Activated T-helper 1 cell treated with anti-CD3 and anti-CD28 coated beads, Interleukin-12 subunit alpha, Interleukin-12 subunit beta, Interleukin-2, Interleukin-4 antibody, amounts not matched to agents 30 ng/mL and 10 ng/mL and 1 ng/mL, durations not matched to agents 14 hours and 24 hours and 36 hours (primary cell): ENCODE measurements around the gene ELFN1. TPM values are rescaled to one million over a fixed set of nuclear protein-coding genes. Genes with fewer than 3 reads are reported as not detected.
"Not testable (repeated sequence)": the region's sequence is repeated elsewhere in the genome, so short reads cannot be mapped to it uniquely, and the experiment has no call there.

ENCODE experiments used
- DNase-seq: peaks from one replicate; pipeline ENCODE4 v3.0.0; 2021; ENCODE audit warnings: low spot score
- H3K27ac Mint-ChIP-seq: one replicate; pipeline ENCODE4 v1.8.0; 2021; ENCODE audit warnings: mild to moderate bottlenecking, mixed read lengths
- H3K27me3 Mint-ChIP-seq: one replicate; pipeline ENCODE4 v1.8.0; 2022; ENCODE audit warnings: mild to moderate bottlenecking, moderate library complexity, mixed read lengths; ENCODE audit not compliant: insufficient read depth
- H3K36me3 Mint-ChIP-seq: one replicate; pipeline ENCODE4 v1.8.0; 2021; ENCODE audit warnings: low read depth, mixed read lengths
- H3K4me1 Mint-ChIP-seq: one replicate; pipeline ENCODE4 v1.8.0; 2021; ENCODE audit warnings: low read depth, mixed read lengths
- H3K4me3 Mint-ChIP-seq: one replicate; pipeline ENCODE4 v1.8.0; 2021; ENCODE audit warnings: mild to moderate bottlenecking, moderate library complexity, mixed read lengths
- H3K9me3 Mint-ChIP-seq: one replicate; pipeline ENCODE4 v1.8.0; 2021; ENCODE audit warnings: mixed read lengths
- intact Hi-C: fragments of 100-400 bp; cut with micrococcal nuclease; formaldehyde crosslinking; loops from one replicate; pipeline ENCODE4 v1.15.1; 2024
- total RNA-seq: library from RNA; stranded (reverse); gene quantifications from 2 replicates; pipeline ENCODE4 v1.2.3, GENCODE V29; 2022

ELFN1 gene
- total RNA-seq, 1 donor from 2014 or later, result not detected

DNA sequence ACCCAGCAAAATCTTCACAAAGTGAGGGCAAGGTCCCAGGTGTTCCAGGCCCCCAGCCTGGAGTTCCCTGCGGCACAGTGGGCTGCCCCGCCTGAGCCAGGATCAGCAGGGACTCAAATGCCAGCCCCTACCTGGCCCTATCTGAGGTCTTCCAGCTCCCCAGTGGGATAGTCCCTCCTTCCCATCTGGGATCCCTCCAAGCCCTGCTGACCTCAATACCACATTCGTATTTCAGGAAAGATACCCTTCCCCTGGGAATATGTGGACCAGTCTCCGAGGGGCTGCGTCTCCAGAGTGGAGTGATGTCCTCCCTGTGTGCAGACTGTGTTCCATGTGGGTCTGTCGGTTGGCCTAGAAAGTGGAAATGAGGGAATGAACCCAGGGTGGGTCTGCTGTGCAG lies 40.9 kb downstream of the ELFN1 start:
- peaks cover 21% of the 10 kb centered on the region for H3K9me3 Mint-ChIP-seq
- H3K27me3 Mint-ChIP-seq, result no peaks in the 10 kb centered on the region
- no peaks in the 10 kb centered on the region for H3K4me1 Mint-ChIP-seq

DNA sequence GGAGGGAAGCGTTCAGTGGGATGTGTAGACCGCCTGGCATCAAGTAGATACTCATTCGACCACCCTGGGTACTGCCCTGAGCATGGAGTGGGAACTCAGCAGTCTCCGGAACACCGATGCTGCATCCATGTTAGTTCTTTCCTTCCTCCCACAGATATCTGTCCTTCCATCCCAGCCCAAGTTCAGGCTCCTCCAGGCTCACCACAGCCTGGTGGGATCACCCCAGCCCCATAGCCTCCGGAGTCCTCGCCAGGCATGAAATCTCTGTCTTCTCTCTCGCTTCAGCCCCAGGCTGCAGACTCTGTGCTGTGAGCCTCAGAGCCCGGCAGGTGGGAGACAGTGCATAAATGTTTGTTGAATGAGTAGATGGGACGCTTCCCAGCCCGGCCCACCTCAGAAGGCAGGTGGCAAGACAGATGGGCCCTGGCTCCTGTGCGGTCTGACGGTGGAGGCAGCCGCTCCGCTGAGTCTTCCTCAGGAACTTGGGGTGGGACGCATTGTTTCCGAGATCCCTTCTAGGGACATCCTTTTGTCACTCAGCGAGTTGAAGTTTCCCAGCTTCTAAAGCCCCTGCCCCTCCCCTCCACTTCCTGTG lies 42.9 kb downstream of the ELFN1 start:
- Mint-ChIP-seq H3K4me3 (no peak overlapping the region), H3K27me3 (no peaks in the 10 kb centered on the region), H3K4me1 (no peaks in the 10 kb centered on the region), H3K27ac (no peak overlapping the region), H3K9me3 (peaks cover 21% of the 10 kb centered on the region), H3K36me3 (no peaks in the 10 kb centered on the region)
- DNase-seq, result no peak
- intact Hi-C loops, result no loop called here

More for the DNA sequence above, 40.9 kb downstream of the ELFN1 start:
- Mint-ChIP-seq H3K4me3 (no peak overlapping the region), H3K36me3 (no peaks in the 10 kb centered on the region), H3K27ac (no peak overlapping the region)
- intact Hi-C loops, result no loop called here
- no peak for DNase-seq

GRCh38 chr7:1713502-1714484 lies 43.7 kb downstream of the ELFN1 start:
- intact Hi-C loops, result no loop called here
- H3K9me3 Mint-ChIP-seq, result peaks cover 19% of the 10 kb centered on the region
- H3K4me3 Mint-ChIP-seq, result no peak overlapping the region
- no peaks in the 10 kb centered on the region for H3K4me1 Mint-ChIP-seq
- no peaks in the 10 kb centered on the region for H3K36me3 Mint-ChIP-seq
- no peak overlapping the region for H3K27ac Mint-ChIP-seq
- H3K27me3 Mint-ChIP-seq, result no peaks in the 10 kb centered on the region
- DNase-seq, result no peak

- peaks cover 10% of the 10 kb centered on the region for H3K9me3 Mint-ChIP-seq
- no peaks in the 10 kb centered on the region for H3K4me1 Mint-ChIP-seq
- no peak for DNase-seq
- intact Hi-C loops, result no loop called here
- no peak overlapping the region for H3K4me3 Mint-ChIP-seq
- H3K36me3 Mint-ChIP-seq, result no peaks in the 10 kb centered on the region
- H3K27me3 Mint-ChIP-seq, result no peaks in the 10 kb centered on the region
- H3K27ac Mint-ChIP-seq, result no peak overlapping the region
These were observed 44.7 kb downstream of the ELFN1 start for GRCh38 chr7:1714583-1715330.

DNA sequence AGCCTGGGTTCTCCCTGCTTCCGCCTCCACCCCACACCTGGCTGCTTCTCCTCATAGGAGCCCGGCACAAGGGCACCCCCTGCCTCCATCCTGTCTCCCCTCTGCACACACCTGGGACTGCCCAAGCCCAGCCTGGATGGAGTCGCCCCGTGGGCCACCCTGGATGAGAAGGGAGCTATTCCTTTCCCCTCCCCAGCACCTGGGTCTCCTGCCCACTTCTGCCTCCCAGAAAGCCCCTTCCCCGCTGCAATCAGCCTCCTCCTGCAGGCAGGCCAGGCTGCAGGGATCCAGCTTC lies 45.2 kb downstream of the ELFN1 start:
- peaks cover 5% of the 10 kb centered on the region for H3K9me3 Mint-ChIP-seq
- no peak overlapping the region for H3K4me3 Mint-ChIP-seq
- H3K27me3 Mint-ChIP-seq, result no peaks in the 10 kb centered on the region
- H3K27ac Mint-ChIP-seq, result no peak overlapping the region
- intact Hi-C loops, result no loop called here
- no peaks in the 10 kb centered on the region for H3K36me3 Mint-ChIP-seq
- H3K4me1 Mint-ChIP-seq, result no peaks in the 10 kb centered on the region
- no peak for DNase-seq

DNA sequence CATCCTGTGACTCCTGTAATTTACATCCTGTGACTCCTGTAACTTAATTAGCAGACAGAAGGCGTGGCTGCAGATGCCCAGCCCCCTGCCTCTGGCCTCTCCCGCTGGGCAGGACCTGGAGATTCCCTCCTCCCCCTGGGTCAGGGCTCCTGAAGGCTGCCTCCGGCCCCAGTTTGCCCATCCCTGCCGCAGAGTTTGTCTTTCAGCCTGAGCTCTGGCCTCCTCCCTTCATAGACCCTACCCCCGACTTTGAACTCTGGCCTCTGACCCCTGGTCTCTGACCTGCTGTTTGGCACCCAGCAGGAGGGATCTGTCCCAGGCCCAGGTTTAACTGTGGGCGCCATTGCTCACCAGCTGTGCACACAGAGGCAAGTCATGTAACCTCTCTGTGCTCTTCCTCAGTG lies 45.6 kb downstream of the ELFN1 start:
- Mint-ChIP-seq H3K9me3 (peaks cover 3% of the 10 kb centered on the region), H3K27ac (no peak overlapping the region), H3K4me3 (no peak overlapping the region)

GRCh38 chr7:1716263-1717094 lies 46.4 kb downstream of the ELFN1 start:
- H3K4me3 Mint-ChIP-seq, result no peak overlapping the region
- H3K36me3 Mint-ChIP-seq, result no peaks in the 10 kb centered on the region
- H3K4me1 Mint-ChIP-seq, result no peaks in the 10 kb centered on the region
- H3K27ac Mint-ChIP-seq, result no peak overlapping the region
- no peaks in the 10 kb centered on the region for H3K9me3 Mint-ChIP-seq
- intact Hi-C loops, result no loop called here
- no peak for DNase-seq
- H3K27me3 Mint-ChIP-seq, result no peaks in the 10 kb centered on the region

More for the DNA sequence above, 45.6 kb downstream of the ELFN1 start:
- Mint-ChIP-seq H3K36me3 (no peaks in the 10 kb centered on the region), H3K4me1 (no peaks in the 10 kb centered on the region), H3K27me3 (no peaks in the 10 kb centered on the region)
- no peak for DNase-seq
- intact Hi-C loops, result no loop called here

GRCh38 chr7:1717095-1717483 lies 47.0 kb downstream of the ELFN1 start:
- Mint-ChIP-seq H3K4me1 (no peaks in the 10 kb centered on the region), H3K36me3 (no peaks in the 10 kb centered on the region), H3K27me3 (no peaks in the 10 kb centered on the region), H3K27ac (no peak overlapping the region), H3K9me3 (no peaks in the 10 kb centered on the region), H3K4me3 (no peak overlapping the region)
- DNase-seq, result no peak
- intact Hi-C loops, result no loop called here

- no peaks in the 10 kb centered on the region for H3K4me1 Mint-ChIP-seq
- intact Hi-C loops, result no loop called here
- H3K4me3 Mint-ChIP-seq, result no peak overlapping the region
- DNase-seq, result no peak
- no peaks in the 10 kb centered on the region for H3K27me3 Mint-ChIP-seq
- no peaks in the 10 kb centered on the region for H3K36me3 Mint-ChIP-seq
- H3K27ac Mint-ChIP-seq, result no peak overlapping the region
- H3K9me3 Mint-ChIP-seq, result no peaks in the 10 kb centered on the region
These were observed 48.0 kb downstream of the ELFN1 start for GRCh38 chr7:1717903-1718676.

DNA sequence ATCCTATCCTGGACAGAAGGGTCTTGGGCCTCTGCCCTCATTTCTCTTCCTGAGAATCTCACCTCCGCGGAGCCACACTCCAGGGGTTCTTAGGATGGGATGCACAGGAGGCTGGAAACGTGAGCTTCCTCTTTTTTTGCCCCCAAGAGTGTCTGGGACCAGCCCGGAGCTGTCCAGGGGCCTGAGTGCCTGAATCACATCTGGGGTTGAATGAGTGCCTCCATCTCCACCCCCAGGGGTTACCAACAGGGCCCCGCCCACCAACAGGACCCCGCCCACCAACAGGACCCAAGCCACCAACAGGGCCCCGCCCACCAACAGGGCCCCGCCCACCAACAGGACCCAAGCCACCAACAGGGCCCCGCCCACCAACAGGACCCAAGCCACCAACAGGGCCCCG lies 48.8 kb downstream of the ELFN1 start:
- H3K27ac Mint-ChIP-seq, H3K27me3 Mint-ChIP-seq, intact Hi-C loops, H3K4me1 Mint-ChIP-seq, H3K4me3 Mint-ChIP-seq, DNase-seq, H3K36me3 Mint-ChIP-seq, H3K9me3 Mint-ChIP-seq: not testable (repeated sequence)

GRCh38 chr7:1719256-1719655 lies 49.2 kb downstream of the ELFN1 start:
- H3K9me3 Mint-ChIP-seq, H3K27me3 Mint-ChIP-seq, DNase-seq, H3K4me3 Mint-ChIP-seq, H3K27ac Mint-ChIP-seq, H3K4me1 Mint-ChIP-seq, intact Hi-C loops, H3K36me3 Mint-ChIP-seq: not testable (repeated sequence)

- no peaks in the 10 kb centered on the region for H3K36me3 Mint-ChIP-seq
- DNase-seq, result no peak
- no peaks in the 10 kb centered on the region for H3K27me3 Mint-ChIP-seq
- H3K4me3 Mint-ChIP-seq, result no peak overlapping the region
- no peaks in the 10 kb centered on the region for H3K4me1 Mint-ChIP-seq
- no peak overlapping the region for H3K27ac Mint-ChIP-seq
- H3K9me3 Mint-ChIP-seq, result no peaks in the 10 kb centered on the region
- intact Hi-C loops, result no loop called here
These were observed 49.8 kb downstream of the ELFN1 start for GRCh38 chr7:1719913-1720312.
